T1000 (cell line): Measurements from ENCODE around the gene PPFIA1.
"Not testable (repeated sequence)": the region's sequence is repeated elsewhere in the genome, so short reads cannot be mapped to it uniquely, and the experiment has no call there.

Source experiments
- DNase-seq: peaks from one replicate; lab custom pipeline; 2025; ENCODE audit warnings: mixed read lengths; lab: John Stamatoyannopoulos, UW

The PPFIA1 gene

DNA sequence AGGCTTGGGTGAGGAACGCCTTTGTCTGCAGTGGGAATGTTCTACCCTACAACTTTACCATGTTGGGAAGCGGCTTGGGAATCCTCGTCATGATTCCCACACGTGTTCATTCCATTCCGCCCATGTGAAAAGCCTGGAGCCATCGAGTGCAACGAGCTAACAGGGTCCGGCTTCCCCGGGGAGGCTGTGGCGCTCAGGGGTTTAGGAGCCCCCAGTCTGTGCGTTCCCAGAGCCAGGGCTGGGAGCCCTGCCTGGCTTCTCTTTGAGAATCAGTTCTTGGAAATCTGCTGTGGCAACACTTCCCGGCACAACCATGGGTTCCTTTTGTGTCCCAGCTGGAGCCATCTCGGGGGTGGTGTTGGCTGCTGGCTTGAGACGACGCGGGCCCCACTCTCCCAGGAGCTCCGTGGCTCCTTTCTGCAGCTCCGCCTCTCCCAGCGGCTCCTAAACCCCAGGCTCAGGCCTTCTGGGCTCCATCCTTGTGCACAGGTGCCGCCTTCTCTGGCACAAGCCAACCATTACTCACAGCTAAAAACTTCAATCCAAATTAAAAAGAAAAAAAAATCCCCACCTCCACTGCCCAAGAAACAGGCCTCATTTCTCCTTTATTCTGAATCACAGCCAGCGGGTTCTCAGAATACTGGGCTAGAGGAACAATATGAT lies 18.7 kb upstream of the PPFIA1 start:
- DNase-seq: no peak

DNA sequence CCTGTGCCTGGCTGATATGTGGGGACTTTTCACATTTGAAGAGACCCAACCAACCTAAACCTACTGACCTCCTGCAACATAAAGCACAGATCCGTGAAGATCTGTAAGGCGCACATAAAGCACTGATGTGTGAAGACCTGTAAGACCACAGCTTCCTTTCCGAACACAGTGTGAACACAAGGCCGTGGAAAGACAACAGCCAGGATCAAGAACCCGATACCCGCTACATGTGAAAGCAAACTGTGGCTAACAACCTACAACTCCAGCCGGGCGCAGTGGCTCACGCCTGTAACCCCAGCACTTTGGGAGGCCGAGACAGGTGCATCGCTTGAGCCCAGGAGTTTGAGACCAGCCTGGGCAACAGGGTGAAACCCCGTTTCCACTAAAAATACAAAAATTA lies 17.6 kb upstream of the PPFIA1 start:
- DNase-seq: no peak

GRCh38 chr11:70255477-70256116 lies 14.9 kb upstream of the PPFIA1 start:
- no peak for DNase-seq

DNA sequence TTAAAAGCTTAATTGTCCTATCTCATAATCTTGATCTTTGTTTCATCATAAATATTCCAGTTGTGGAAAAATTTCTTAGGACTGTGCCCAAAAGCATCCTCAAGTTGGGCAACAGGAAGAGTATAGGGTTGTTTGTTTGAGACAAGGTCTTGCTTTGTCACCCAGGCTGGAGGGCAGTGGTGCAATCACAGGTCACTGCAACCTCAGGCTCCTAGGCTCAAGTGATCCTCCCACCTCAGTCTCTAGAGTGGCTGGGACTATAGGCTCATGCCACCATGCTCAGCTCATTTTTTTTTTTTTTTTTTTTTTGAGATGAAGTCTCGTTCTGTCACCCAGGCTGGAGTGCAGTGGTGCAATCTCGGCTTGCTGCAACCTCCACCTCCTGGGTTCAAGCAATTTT lies 11.4 kb upstream of the PPFIA1 start:
- DNase-seq: not testable (repeated sequence)

- DNase-seq: no peak
Observed at GRCh38 chr11:70262951-70263350, 7.5 kb upstream of the PPFIA1 start.

- DNase-seq: no peak
Observed at GRCh38 chr11:70263363-70263762, 7.1 kb upstream of the PPFIA1 start.

DNA sequence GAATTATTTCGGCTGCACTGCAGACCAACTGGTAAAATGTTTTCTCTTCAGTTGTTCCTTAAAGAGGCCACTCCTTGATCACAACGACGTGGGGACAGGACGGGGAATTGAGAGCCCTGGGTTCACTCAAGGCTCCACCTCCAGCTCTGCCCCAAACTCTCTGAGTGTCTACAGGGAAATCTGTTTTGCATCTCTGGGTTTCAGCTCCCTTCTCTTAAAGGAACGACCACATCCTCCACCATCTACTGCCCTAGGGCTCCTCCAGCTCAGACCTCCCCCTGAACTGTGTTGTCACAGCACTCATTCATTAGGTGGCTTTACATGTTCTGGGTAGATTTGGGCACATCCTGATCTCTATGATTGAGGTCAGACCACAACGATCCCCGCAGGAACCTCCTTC lies 5.1 kb upstream of the PPFIA1 start:
- DNase-seq: no peak

DNA sequence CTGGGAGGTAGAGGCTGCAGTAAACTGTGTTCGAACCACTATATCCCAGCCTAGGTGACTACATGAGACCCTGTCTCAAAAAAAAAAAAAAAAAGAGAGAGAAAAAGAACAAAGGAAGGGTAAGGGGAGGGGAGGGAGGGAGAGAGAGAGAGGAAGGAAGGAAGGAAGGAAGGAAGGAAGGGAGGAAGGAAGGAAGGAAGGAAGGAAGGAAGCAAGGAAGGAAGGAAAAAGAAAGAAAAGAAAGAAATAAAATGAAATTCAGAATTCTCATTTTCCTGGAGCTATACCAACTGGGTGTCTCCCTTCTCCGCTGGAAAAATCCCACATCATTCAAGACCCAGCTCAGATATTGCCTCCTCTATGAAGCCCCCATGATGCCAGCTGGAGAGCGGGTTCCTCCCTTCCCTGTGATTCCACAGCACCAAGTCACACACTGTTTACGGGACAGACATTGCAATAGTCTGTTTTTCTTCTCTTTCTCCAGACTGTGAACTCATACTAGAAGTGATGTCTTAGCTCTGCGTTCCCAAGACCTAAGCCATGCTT lies 3.0 kb upstream of the PPFIA1 start:
- DNase-seq: no peak

DNA sequence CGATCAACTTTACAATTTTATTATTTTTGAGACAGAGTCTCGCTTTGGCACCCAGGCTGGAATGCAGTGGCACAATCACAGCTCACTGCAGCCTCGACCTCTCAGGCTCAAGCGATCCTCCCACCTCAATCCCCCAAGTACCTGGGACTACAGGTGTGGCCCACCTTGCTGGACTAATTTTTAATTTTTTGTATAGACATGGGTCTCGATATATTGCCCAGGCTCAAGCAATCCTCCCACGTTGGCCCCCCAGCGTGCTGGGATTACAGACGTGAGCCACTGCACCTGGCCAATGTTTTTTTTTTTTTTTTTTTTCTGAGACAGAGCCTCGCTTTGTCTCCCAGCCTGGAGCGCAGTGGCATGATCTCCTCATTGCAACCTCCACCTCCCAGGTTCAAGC lies 2.0 kb upstream of the PPFIA1 start:
- DNase-seq: no peak

GRCh38 chr11:70270877-70271648 lies 573 bp downstream of the PPFIA1 start:
- no peak for DNase-seq

- no peak for DNase-seq
Observed at GRCh38 chr11:70271649-70271953, 1.1 kb downstream of the PPFIA1 start.

- DNase-seq: no peak
Observed at GRCh38 chr11:70272009-70272408, 1.5 kb downstream of the PPFIA1 start.

- no peak for DNase-seq
Observed at GRCh38 chr11:70278994-70279393, 8.5 kb downstream of the PPFIA1 start.

- no peak for DNase-seq
Observed at GRCh38 chr11:70281156-70281609, 10.7 kb downstream of the PPFIA1 start.

DNA sequence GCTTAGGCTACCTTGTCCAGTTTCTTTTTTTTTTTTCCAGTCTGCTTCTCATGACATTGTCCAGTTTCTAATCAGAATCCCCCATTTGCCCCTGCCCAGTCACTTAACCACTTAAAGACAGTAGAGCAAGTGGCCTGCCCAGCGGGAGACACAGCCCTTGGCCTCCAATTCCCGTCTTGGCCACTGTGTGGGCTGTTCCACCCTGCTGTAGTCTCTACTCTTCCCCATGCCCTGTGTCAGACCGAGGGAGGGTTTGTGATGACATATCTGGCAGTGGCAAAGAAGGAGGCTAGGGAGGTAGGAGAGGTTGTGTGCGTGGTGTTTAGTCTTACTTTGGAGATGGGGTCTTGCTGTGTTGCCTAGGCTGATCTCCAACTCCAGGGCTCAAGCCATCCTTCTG lies 11.5 kb downstream of the PPFIA1 start:
- DNase-seq: no peak

- DNase-seq: no peak
Observed at GRCh38 chr11:70288721-70289120, 18.2 kb downstream of the PPFIA1 start.

GRCh38 chr11:70289582-70289981 lies 19.1 kb downstream of the PPFIA1 start:
- no peak for DNase-seq

DNA sequence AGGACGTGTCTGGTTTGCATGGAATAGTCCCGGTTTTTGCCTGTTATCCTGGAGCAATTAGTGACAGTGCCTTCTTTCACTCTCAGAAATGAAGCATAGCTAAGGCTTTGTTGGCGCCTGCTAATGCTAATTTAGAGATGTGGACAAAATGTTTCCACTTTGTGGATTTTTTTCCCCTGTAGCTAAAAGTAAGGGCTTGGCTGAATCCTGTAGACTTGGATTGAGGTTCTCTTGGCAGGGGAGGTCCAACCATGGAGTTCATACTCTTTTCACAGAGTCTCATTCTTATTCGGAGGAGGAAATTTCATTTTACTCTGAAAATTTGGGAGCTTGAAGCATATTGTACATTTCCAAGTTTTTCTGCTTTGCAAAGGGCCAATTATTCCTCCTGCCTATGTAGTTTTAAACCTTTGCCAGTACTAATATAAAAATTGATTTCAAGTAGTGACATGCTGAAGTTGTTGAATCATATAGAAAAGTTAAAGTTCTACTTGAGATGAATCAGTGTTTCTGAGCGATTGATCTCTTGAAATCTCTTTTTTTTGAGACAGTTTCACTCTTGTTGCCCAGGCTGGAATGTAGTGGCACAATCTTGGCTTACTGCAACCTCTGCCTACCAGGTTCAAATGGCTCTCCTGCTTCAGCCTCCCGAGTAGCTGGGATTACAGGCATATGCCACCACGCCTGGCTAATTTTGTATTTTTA lies 20.0 kb downstream of the PPFIA1 start:
- DNase-seq: no peak

- DNase-seq: no peak
Observed at GRCh38 chr11:70292166-70292565, 21.7 kb downstream of the PPFIA1 start.

DNA sequence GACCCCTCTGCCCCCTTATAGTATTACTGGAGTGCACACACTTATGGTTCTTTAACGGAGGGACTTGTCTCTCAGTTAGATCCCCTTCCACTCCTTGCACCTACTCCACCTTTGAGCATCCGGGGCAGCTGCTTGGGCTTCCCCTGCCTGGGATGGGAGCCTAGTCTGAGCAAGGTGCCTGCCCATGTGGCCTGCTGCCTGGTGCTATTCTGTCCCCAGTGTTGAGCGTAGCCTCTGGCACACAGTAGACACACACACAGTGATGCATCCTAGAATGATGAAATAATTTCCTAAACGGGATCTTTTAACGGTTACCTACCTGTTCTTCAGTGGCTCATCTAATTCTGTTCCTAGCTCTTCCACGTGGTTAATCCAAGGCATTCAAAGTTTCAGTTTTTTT lies 22.4 kb downstream of the PPFIA1 start:
- no peak for DNase-seq

GRCh38 chr11:70295166-70295565 lies 24.7 kb downstream of the PPFIA1 start:
- DNase-seq: not testable (repeated sequence)

- no peak for DNase-seq
Observed at GRCh38 chr11:70296681-70297080, 26.2 kb downstream of the PPFIA1 start.
